HG03460 (cell line): Measurements from ENCODE around the gene HSPA9.
"Not testable (repeated sequence)": the region's sequence is repeated elsewhere in the genome, so short reads cannot be mapped to it uniquely, and the experiment has no call there.

Experiments
- ATAC-seq: cut with Tn5 transposase; IDR thresholded peaks from one replicate; pipeline ENCODE4 v1.9.1; 2021; ENCODE audit not compliant: unreplicated experiment

Gene HSPA9

GRCh38 chr5:138536215-138536614, 39.0 kb downstream of the HSPA9 start:
- no peak for ATAC-seq

- ATAC-seq: no peak
Measured at GRCh38 chr5:138533973-138534941, 40.9 kb downstream of the HSPA9 start.

GRCh38 chr5:138529812-138530211, 45.4 kb downstream of the HSPA9 start:
- no peak for ATAC-seq

GRCh38 chr5:138528744-138529469, 46.3 kb downstream of the HSPA9 start:
- ATAC-seq: no peak

- no peak for ATAC-seq
Measured at GRCh38 chr5:138528208-138528607, 47.0 kb downstream of the HSPA9 start.

GRCh38 chr5:138527170-138527569, 48.0 kb downstream of the HSPA9 start:
- no peak for ATAC-seq

- no peak for ATAC-seq
Measured at GRCh38 chr5:138523406-138523805, 51.8 kb downstream of the HSPA9 start.

GRCh38 chr5:138520971-138521370, 54.2 kb downstream of the HSPA9 start:
- ATAC-seq: no peak

GRCh38 chr5:138517437-138517836, 57.8 kb downstream of the HSPA9 start:
- no peak for ATAC-seq

GRCh38 chr5:138515556-138516245, 59.5 kb downstream of the HSPA9 start:
- no peak for ATAC-seq

- no peak for ATAC-seq
Measured at GRCh38 chr5:138514021-138514420, 61.2 kb downstream of the HSPA9 start.

GRCh38 chr5:138508958-138509357, 66.2 kb downstream of the HSPA9 start:
- ATAC-seq: no peak

- ATAC-seq: not testable (repeated sequence)
Measured at GRCh38 chr5:138507485-138507884, 67.7 kb downstream of the HSPA9 start.

- no peak for ATAC-seq
Measured at GRCh38 chr5:138506370-138507306, 68.6 kb downstream of the HSPA9 start.

- ATAC-seq: no peak
Measured at GRCh38 chr5:138504799-138505198, 70.4 kb downstream of the HSPA9 start.
